Right lobe of liver (tissue), 4 donors: ENCODE data around the gene IL3.

Source experiments
- POLR2A ChIP-seq: fragments of 450-650 bp; IDR thresholded peaks from one replicate; pipeline ENCODE4 v1.6.1; 2017; ENCODE audit warnings: antibody characterized with exemption, mild to moderate bottlenecking
- TF ChIP-seq, protein P1 (sequence below), 4 donors: fragments of 200-600 bp in 3 of 4; fragments of 450-650 bp in 1 of 4; IDR thresholded peaks; one replicate each; pipeline versions ENCODE4 v1.5.1 to v1.8.0; 2016 to 2022; ENCODE audit warnings: antibody characterized with exemption in 4 of 4, mild to moderate bottlenecking in 2 of 4
- donor health status: DM: no; HTN: no; CAD: no.
- donor health status: DM: no; HTN: no; CAD: no.
- donor health status: DM: no; HTN: yes; CAD: no.

DNA sequence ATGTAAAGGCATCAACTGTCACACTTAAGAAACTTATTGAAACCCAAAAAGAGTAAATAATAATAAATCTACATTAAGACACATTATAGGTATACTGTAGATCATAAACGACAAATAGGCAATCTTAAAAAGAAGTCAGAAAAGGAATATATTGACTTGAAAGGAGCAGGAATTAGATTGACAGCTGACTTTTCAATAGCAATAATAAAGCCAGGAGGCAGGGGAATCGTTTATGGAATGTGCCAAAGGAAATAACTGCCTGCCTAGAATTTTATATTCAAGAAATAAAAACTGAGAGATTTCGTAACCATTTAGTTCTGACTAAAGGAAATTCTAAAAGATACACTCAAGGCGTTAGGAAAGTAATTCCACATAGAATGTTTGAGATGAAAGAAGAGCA lies 27.3 kb upstream of the IL3 start:
- TF ChIP-seq, protein P1, sequence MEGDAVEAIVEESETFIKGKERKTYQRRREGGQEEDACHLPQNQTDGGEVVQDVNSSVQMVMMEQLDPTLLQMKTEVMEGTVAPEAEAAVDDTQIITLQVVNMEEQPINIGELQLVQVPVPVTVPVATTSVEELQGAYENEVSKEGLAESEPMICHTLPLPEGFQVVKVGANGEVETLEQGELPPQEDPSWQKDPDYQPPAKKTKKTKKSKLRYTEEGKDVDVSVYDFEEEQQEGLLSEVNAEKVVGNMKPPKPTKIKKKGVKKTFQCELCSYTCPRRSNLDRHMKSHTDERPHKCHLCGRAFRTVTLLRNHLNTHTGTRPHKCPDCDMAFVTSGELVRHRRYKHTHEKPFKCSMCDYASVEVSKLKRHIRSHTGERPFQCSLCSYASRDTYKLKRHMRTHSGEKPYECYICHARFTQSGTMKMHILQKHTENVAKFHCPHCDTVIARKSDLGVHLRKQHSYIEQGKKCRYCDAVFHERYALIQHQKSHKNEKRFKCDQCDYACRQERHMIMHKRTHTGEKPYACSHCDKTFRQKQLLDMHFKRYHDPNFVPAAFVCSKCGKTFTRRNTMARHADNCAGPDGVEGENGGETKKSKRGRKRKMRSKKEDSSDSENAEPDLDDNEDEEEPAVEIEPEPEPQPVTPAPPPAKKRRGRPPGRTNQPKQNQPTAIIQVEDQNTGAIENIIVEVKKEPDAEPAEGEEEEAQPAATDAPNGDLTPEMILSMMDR (IDR thresholded peaks at IDR 0.05): no peak
- no peak for TF ChIP-seq POLR2A
